Natural killer cell treated with Interleukin-12 subunit alpha and Interleukin-12 subunit beta and Interleukin-15 and Interleukin-18, amount 100 ng/mL, for 72 hours (primary cell): ENCODE results near the gene NANOS1. TPM values are rescaled to one million over a fixed set of nuclear protein-coding genes. Genes with fewer than 3 reads are reported as not detected.

Experiments
- ATAC-seq, 2 donors: fragments of 150-1000 bp; cut with Tn5 transposase in 1 of 2; sonication (Bioruptor Pico), chemical (Tn5 transposase) in 1 of 2; 2 replicates each; pipeline ENCODE4 v1.10.0; 2021
- DNase-seq: peaks from one replicate; pipeline ENCODE4 v3.0.0; 2022; ENCODE audit warnings: low spot score
- H3K27ac Mint-ChIP-seq, 2 donors: 1 replicate in 1 of 2; 2 replicates in 1 of 2; pipeline ENCODE4 v1.8.0; 2022; ENCODE audit warnings: mixed read lengths in 2 of 2, mild to moderate bottlenecking in 1 of 2, moderate library complexity in 1 of 2
- H3K27me3 Mint-ChIP-seq, 2 donors: 1 replicate in 1 of 2; 2 replicates in 1 of 2; pipeline ENCODE4 v1.8.0; 2022; ENCODE audit warnings: mixed read lengths in 2 of 2
- H3K36me3 Mint-ChIP-seq: one replicate; pipeline ENCODE4 v1.8.0; 2022; ENCODE audit warnings: mixed read lengths
- H3K4me1 Mint-ChIP-seq, 2 donors: 1 replicate in 1 of 2; 2 replicates in 1 of 2; pipeline ENCODE4 v1.8.0; 2022; ENCODE audit warnings: low read depth in 2 of 2, mixed read lengths in 2 of 2, mild to moderate bottlenecking in 1 of 2
- H3K4me3 Mint-ChIP-seq: one replicate; pipeline ENCODE4 v1.8.0; 2022; ENCODE audit warnings: mixed read lengths
- H3K9me3 Mint-ChIP-seq: 2 replicates; pipeline ENCODE4 v1.8.0; 2022; ENCODE audit warnings: mixed read lengths
- total RNA-seq, 2 donors: library from RNA; stranded (reverse); gene quantifications; one replicate each; pipeline ENCODE4 v1.2.3, GENCODE V29; 2022

NANOS1 gene
- total RNA-seq, 2 donors from 2014 or later, result 0.56 to 1.8 TPM

DNA sequence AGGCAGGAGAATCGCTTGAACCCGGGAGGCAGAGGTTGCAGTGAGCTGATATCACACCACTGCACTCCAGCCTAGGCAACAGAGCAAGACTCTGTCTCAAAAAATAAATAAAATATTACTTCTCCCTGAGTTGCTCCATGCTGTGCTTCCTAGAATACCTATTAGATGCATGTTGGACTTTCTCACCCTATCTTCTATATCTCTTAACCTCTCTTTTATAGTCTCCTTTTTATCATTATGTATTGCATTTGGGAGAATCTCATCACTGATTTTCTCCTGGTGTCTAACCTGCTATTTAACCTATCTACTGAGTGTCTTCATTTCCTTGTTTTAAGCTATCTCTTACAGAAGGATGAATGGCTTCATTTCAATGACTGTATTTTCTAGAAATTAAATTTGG, 32.1 kb upstream of the NANOS1 start:
- Mint-ChIP-seq H3K9me3 (no peaks in the 10 kb centered on the region), H3K4me1 (no peaks in the 10 kb centered on the region), H3K27ac (no peak overlapping the region), H3K36me3 (no peaks in the 10 kb centered on the region), H3K4me3 (no peak overlapping the region), H3K27me3 (peaks cover 21 to 35% of the 10 kb centered on the region in 2 donors)
- DNase-seq (no peak), ATAC-seq (no peak)

DNA sequence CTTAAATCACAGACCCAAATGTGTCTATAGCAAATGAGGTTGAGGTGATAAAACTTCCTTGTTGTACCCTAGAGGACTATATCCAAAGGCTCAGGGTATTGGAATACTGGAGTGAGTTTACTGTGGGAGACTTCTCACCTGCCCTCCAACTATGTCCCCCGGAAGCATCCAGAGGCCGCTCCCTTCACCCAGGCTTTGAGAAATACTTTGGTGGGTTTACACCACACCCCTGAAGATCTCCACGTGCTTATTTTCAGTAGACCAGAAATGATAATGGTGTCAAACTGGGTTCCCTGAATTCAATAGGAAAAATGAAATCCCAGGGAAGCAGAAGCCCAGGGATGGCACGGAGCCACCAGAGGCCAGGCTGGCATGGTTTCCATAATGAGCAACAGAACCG, 31.3 kb upstream of the NANOS1 start:
- no peak overlapping the region for H3K27ac Mint-ChIP-seq
- H3K9me3 Mint-ChIP-seq, result no peaks in the 10 kb centered on the region
- no peak for ATAC-seq
- no peak overlapping the region for H3K4me3 Mint-ChIP-seq
- DNase-seq, result no peak
- peaks cover 21 to 36% of the 10 kb centered on the region in 2 donors for H3K27me3 Mint-ChIP-seq
- no peaks in the 10 kb centered on the region for H3K36me3 Mint-ChIP-seq
- no peaks in the 10 kb centered on the region for H3K4me1 Mint-ChIP-seq

DNA sequence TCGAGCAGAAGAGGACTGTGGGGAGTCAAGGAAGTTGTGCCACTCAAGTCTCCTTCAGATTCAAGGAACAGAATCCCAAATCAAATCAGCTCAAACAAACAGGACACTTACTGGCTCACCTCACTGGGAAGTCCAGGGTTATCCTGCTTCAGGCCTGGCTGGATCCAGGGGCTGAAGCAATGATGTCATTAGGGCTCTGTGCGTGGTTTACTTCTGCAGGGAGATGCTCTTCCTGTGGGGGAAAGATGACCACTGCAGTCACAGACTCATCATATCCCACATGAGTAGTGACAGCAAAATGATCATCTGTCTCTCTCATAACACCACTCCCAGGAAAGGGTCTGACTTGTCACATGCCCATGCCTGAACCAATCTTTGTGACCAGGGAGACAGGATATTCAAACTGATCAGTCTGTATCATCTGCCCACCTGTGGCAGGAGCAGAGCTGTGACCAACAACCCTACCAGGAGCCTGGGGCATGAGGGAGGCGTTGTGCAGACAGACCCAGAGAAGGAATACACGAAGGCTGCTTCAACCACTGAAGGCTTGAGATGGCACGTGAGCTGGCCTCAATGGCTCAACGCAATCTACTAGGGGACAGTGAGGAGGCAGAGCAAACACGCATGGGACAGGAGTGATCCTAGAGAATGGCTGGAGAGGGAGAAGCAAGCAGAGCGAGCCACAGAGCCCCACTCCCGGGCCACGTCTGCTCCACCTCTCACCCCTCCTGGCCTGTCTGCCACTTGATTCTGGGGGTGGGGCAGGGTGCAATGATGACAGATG, 27.6 kb upstream of the NANOS1 start:
- H3K4me3 Mint-ChIP-seq, result no peak overlapping the region
- H3K27ac Mint-ChIP-seq, result no peak overlapping the region
- no peaks in the 10 kb centered on the region for H3K4me1 Mint-ChIP-seq
- H3K9me3 Mint-ChIP-seq, result no peaks in the 10 kb centered on the region
- H3K27me3 Mint-ChIP-seq, result peaks cover 20 to 40% of the 10 kb centered on the region in 2 donors
- ATAC-seq (no peak), DNase-seq (no peak)
- no peaks in the 10 kb centered on the region for H3K36me3 Mint-ChIP-seq

DNA sequence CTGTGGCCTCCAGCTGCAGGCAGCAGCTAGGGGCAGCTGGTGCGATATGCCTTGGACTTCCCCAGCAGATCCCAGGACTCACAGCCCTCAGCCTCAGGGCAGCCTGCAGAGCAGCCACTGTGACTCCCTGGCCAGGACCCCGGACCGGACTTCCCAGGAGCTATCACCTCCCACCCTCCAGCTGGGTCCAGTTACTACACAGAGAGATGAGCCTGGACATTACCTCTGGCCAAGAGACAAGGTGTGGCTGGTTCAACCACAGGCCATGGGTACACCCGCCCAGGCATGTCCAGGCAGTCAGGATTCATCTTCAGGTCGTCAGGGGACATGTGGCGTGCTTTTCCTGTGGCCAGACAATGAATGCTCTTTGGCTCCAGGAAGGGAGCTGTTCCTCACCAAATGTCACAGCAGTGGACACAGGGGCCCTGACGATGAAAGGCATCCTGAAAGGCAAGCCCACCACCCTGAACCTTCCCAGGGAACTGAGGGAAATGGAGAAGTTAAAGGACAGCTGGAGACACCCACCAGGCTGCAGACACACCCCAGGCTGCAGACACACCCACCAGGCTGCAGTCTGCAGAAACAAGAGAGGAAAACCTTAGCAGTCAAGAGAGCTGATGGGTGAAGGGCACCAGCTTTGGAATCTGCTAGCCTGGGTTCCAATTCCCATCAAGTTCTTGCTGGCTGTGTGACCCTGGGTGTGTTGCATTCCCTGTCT, 25.8 kb upstream of the NANOS1 start:
- Mint-ChIP-seq H3K4me1 (no peaks in the 10 kb centered on the region), H3K9me3 (no peaks in the 10 kb centered on the region), H3K36me3 (no peaks in the 10 kb centered on the region), H3K27ac (no peak overlapping the region), H3K4me3 (no peak overlapping the region), H3K27me3 (peaks cover 14 to 25% of the 10 kb centered on the region in 2 donors)
- DNase-seq (no peak), ATAC-seq (peak in 1 of 2 donors; percentile 24)

DNA sequence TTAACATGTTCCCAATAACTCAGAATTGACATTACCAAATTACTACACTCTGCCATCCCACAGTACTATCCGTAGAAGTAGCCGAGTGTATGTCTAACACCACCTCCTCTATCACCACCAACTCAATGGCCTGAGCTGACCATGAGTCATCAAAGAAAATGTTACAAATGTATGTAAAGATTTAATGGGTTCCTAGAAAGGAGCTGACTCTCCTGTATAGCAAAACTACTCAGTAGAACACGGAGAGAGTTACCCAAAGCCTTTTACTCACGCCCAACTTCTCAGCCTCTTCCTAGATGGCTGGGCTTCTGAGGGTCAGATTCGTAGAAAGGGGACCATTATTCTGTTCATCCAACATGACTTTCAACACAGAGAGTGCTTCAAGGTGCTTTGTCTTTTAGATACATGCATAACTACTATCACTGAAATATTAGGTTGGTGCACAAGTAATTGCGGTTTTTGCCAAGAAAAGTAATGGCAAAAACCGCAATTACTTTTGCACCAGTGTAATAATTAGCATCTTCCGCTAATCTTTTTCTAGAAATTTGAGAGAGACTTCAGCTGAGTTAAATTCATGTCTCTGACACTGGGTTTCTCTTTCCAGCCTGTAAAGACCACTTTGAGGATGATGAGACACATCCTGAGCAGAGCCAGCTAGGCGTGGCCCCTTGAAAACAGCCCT, 24.0 kb upstream of the NANOS1 start:
- no peaks in the 10 kb centered on the region for H3K9me3 Mint-ChIP-seq
- no peak overlapping the region for H3K27ac Mint-ChIP-seq
- no peaks in the 10 kb centered on the region for H3K4me1 Mint-ChIP-seq
- H3K36me3 Mint-ChIP-seq, result no peaks in the 10 kb centered on the region
- DNase-seq (no peak), ATAC-seq (no peak)
- peaks cover 14 to 28% of the 10 kb centered on the region in 2 donors for H3K27me3 Mint-ChIP-seq
- no peak overlapping the region for H3K4me3 Mint-ChIP-seq

DNA sequence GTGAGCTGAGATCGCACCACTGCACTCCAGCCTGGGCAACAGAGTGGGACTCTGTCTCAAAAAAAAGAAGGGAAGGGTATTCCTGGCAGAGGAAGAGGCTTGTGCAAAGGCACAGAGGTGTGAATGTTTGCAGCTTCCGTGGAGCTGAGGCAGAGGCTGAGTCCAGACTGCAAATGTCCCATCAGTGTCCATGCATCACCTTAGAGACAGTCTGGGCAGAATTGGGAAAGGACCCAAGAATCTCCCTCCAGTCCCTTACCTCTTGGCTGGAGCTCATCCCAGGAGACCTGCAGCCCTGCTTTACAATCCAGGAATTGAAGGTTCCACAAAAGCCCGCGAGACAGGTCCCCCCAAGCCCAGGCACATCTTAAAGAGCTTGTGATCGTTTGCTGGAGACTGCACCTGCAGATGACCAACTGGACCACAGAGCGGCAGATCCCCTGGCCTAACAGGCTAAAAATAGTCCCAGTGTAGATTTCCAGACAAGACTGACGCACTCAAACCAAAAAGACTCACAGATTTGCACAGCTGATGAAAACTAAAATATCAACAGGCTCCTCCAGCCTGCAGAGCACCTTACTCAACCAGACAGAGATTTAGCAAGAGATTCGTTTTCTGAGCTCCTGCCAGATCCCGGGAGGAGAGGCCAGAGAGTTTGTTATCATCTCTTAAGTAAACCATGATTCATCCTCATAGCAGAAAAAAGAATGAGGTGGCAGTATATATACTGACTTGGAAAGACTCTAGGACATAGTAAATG, 22.9 kb upstream of the NANOS1 start:
- Mint-ChIP-seq H3K9me3 (no peaks in the 10 kb centered on the region), H3K27ac (no peak overlapping the region), H3K27me3 (peaks cover 12 to 26% of the 10 kb centered on the region in 2 donors), H3K4me1 (no peaks in the 10 kb centered on the region), H3K4me3 (no peak overlapping the region), H3K36me3 (no peaks in the 10 kb centered on the region)
- ATAC-seq (peak in 1 of 2 donors; percentile 15), DNase-seq (no peak)

DNA sequence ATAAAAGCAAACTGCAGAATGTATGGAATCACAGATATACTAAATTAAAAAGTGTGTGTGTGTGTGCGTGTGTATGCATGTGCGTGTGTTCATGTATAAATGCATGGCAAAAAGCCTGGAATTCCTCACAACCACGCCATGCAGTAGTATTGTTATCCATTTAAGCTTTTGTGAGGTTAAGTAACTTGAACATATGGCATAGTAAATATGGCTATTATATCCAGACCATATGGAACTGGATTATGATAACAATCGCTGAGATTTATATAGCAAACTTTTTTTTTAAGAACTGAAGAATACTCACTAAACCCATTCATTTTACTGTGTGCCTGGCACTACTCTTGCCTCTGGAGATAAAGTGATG, 22.3 kb upstream of the NANOS1 start:
- H3K27ac Mint-ChIP-seq, result no peak overlapping the region
- H3K4me1 Mint-ChIP-seq, result no peaks in the 10 kb centered on the region
- H3K4me3 Mint-ChIP-seq, result no peak overlapping the region
- H3K36me3 Mint-ChIP-seq, result no peaks in the 10 kb centered on the region
- DNase-seq (no peak), ATAC-seq (no peak)
- peaks cover 9 to 20% of the 10 kb centered on the region in 2 donors for H3K27me3 Mint-ChIP-seq
- no peaks in the 10 kb centered on the region for H3K9me3 Mint-ChIP-seq

DNA sequence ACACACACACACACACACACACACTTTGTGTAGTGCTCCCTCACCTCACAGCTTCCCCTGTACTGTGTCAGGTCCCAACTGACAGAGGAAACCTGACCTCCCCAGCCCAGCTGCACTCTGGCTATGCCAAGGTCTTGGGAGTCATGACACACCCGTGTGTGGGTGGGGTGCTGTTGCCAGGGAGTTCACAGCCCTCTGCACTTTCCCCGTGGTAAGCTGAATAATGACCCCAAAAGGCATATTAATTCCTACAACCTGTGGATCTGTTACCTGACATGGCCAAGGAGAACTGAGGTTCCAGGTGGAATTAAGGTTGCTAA, 8.9 kb upstream of the NANOS1 start:
- no peak overlapping the region for H3K4me3 Mint-ChIP-seq
- no peak overlapping the region for H3K27ac Mint-ChIP-seq
- H3K9me3 Mint-ChIP-seq, result no peaks in the 10 kb centered on the region
- DNase-seq (no peak), ATAC-seq (peak; percentile 31 to 44)
- H3K4me1 Mint-ChIP-seq, result peaks cover 5 to 8% of the 10 kb centered on the region in 2 donors
- H3K27me3 Mint-ChIP-seq, result peaks cover 0 to 5% of the 10 kb centered on the region in 2 donors
- H3K36me3 Mint-ChIP-seq, result no peaks in the 10 kb centered on the region

DNA sequence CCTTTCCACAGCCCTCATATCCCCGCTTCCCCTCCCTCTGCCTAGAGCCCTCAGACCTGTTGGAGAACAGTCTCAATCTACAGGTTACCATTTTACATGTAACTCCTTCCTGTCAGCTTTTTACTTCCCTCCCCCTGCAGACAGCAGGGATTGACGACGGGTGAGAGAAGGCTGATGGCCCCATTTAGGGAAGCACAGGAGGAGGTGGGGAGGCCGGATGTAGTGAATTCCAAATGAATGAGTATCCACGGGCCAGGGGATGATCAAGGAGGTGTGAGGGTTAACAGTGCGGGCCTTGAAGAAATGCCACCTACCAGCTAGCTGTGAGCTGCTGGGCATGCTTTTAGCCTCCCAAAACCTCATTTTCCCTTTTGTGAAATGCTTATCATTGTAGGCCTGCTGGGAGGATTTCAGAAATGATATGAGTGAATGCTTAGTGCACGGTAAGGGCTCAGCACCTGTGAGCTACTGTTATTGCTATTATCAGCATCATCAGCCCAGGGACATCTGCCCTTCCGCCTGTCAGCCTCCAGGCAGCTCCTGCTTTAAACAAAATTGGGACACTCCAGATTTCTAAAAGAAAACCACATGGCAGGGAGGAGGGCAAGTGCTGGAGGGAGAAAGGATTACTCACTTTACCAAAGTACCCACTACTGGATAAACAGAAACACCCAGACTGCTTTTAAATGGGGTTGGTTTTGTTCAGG, 6.5 kb upstream of the NANOS1 start:
- H3K9me3 Mint-ChIP-seq, result no peaks in the 10 kb centered on the region
- H3K36me3 Mint-ChIP-seq, result no peaks in the 10 kb centered on the region
- H3K27me3 Mint-ChIP-seq, result peaks cover 0 to 3% of the 10 kb centered on the region in 2 donors
- H3K4me1 Mint-ChIP-seq, result peaks cover 5 to 12% of the 10 kb centered on the region in 2 donors
- H3K4me3 Mint-ChIP-seq, result no peak overlapping the region
- H3K27ac Mint-ChIP-seq, result no peak overlapping the region
- no peak for DNase-seq
- no peak for ATAC-seq

DNA sequence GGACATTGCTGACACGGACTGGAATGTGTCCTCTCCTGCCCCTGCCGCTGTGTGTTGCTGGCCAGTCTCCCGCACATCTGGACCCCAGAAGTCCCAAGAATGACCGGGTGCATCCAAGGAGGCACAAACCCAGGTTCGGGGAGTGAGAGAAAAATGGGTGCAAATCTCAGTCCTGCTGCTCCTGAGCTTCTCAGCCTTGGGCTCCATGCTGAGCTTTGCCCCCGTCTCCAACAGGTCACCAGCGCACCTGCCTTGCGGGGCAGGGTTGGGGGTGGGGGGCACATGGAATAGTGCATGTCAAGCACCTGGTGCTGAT, 6.0 kb upstream of the NANOS1 start:
- Mint-ChIP-seq H3K4me3 (no peak overlapping the region), H3K27me3 (peaks cover 0 to 3% of the 10 kb centered on the region in 2 donors), H3K9me3 (no peaks in the 10 kb centered on the region), H3K36me3 (no peaks in the 10 kb centered on the region), H3K27ac (no peak overlapping the region), H3K4me1 (peaks cover 9 to 15% of the 10 kb centered on the region in 2 donors)
- DNase-seq, result no peak
- no peak for ATAC-seq

DNA sequence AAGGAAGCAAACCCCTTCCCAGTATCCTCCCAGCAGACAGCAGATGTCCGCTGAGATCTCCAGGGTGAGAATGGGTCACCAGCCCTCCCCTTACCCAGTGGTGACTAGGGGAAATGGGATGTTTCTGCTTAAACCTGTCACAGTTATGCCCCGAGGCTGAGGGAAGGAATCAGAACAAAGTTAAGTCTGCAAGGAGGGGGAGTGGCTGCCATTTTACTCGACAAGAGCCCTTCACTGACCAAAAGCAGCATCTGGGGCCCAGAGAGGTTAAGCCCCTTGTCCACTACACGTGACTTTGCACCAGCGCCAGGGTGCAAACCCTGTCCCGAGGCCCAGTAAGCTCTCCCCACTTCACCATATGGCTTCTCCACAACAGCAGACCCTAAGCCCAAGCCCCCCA, 4.6 kb upstream of the NANOS1 start:
- no peak for ATAC-seq
- Mint-ChIP-seq H3K36me3 (no peaks in the 10 kb centered on the region), H3K27ac (no peak overlapping the region), H3K4me3 (no peak overlapping the region), H3K4me1 (peaks cover 10 to 15% of the 10 kb centered on the region in 2 donors), H3K27me3 (peaks cover 0 to 3% of the 10 kb centered on the region in 2 donors), H3K9me3 (no peaks in the 10 kb centered on the region)
- DNase-seq, result no peak

DNA sequence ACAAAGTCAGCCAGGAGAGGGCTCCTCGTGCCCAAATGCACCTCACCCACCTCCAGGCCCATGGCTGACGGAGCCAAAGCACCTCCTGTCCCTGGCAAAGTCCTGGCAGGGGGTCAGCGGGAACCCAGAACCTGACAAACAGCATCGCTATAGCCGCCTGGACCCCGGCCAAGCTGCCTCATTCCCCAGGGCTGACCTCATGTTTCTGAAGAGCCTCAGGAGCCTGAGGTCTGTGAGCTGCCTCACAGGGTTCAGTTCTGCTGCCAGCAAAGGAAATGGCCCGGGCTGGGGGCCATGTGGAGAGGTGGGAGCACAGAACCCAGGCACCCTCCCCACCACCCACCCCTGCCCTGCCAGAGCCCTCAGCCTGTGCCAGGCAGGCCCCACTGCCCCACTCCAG, 4.2 kb upstream of the NANOS1 start:
- ATAC-seq (no peak), DNase-seq (no peak)
- Mint-ChIP-seq H3K4me1 (peaks cover 9 to 15% of the 10 kb centered on the region in 2 donors), H3K36me3 (no peaks in the 10 kb centered on the region), H3K9me3 (no peaks in the 10 kb centered on the region), H3K4me3 (no peak overlapping the region), H3K27ac (no peak overlapping the region), H3K27me3 (peaks cover 0 to 3% of the 10 kb centered on the region in 2 donors)

DNA sequence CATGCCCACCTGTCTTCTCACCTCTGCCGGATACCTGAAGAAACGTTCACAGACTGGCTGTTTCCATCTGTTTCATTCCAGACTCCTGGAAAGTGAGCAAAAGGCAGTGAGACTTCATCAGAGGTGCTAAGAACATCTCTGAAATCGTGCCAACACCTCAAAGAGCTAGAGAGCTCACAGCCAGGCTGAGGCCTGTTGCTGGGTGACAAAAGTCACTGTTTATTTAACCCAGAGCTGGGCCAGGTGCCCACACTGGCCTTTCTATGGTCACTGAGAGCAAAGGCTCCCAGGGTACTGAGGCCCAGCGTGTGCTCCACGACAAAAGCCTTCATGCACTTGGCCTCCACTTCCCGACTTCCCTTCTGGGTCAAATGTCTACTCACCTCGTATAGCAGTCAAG, 3.7 kb upstream of the NANOS1 start:
- Mint-ChIP-seq H3K27ac (no peak overlapping the region), H3K4me3 (no peak overlapping the region), H3K4me1 (peaks cover 7 to 10% of the 10 kb centered on the region in 2 donors), H3K27me3 (no peaks in the 10 kb centered on the region), H3K9me3 (no peaks in the 10 kb centered on the region), H3K36me3 (no peaks in the 10 kb centered on the region)
- DNase-seq, result no peak
- no peak for ATAC-seq
